ENCODE data around the gene SMIM24. TPM values are rescaled to one million over a fixed set of nuclear protein-coding genes. Genes with fewer than 3 reads are reported as not detected.

SMIM24 gene
- total RNA-seq, 1 donor from 2014 or later: not detected

- no peak for DNase-seq (ENCODE audit: extremely low read depth, low read depth, low spot score)
These were observed 19.6 kb upstream of the SMIM24 start for GRCh38 chr19:3499738-3500428.

GRCh38 chr19:3497757-3498520 is 17.6 kb upstream of the SMIM24 start:
- no peak for DNase-seq (ENCODE audit: extremely low read depth, low read depth, low spot score)

- no peak for DNase-seq (ENCODE audit: extremely low read depth, low read depth, low spot score)
These were observed 16.3 kb upstream of the SMIM24 start for GRCh38 chr19:3496392-3497273.

GRCh38 chr19:3494559-3494958 is 14.2 kb upstream of the SMIM24 start:
- DNase-seq (ENCODE audit: extremely low read depth, low read depth, low spot score): no peak

- no peak for DNase-seq (ENCODE audit: extremely low read depth, low read depth, low spot score)
These were observed 13.7 kb upstream of the SMIM24 start for GRCh38 chr19:3494051-3494450.

GRCh38 chr19:3493651-3494050 is 13.3 kb upstream of the SMIM24 start:
- DNase-seq (ENCODE audit: extremely low read depth, low read depth, low spot score): no peak

GRCh38 chr19:3492919-3493318 is 12.6 kb upstream of the SMIM24 start:
- DNase-seq (ENCODE audit: extremely low read depth, low read depth, low spot score): no peak

- no peak for DNase-seq (ENCODE audit: extremely low read depth, low read depth, low spot score)
These were observed 12.0 kb upstream of the SMIM24 start for GRCh38 chr19:3492131-3492839.

- DNase-seq (ENCODE audit: extremely low read depth, low read depth, low spot score): no peak
These were observed 11.2 kb upstream of the SMIM24 start for GRCh38 chr19:3491396-3492119.

GRCh38 chr19:3483226-3483628 is 2.9 kb upstream of the SMIM24 start, which contains the start of gene SMIM44:
Gene SMIM44, minus strand, starts transcription at chr19:3483441. Its CDS starts 38 bp downstream, at chr19:3483403.
- DNase-seq (ENCODE audit: extremely low read depth, low read depth, low spot score): no peak

GRCh38 chr19:3482507-3483225 is 2.3 kb upstream of the SMIM24 start:
- no peak for DNase-seq (ENCODE audit: extremely low read depth, low read depth, low spot score)

- DNase-seq (ENCODE audit: extremely low read depth, low read depth, low spot score): no peak
These were observed 1.1 kb upstream of the SMIM24 start for GRCh38 chr19:3481241-3482090.

- DNase-seq (ENCODE audit: extremely low read depth, low read depth, low spot score): no peak
These were observed 500 bp downstream of the SMIM24 start for GRCh38 chr19:3479834-3480215.

GRCh38 chr19:3479177-3479833 is 1.0 kb downstream of the SMIM24 start:
- no peak for DNase-seq (ENCODE audit: extremely low read depth, low read depth, low spot score)

GRCh38 chr19:3478409-3479176 is 1.7 kb downstream of the SMIM24 start:
- DNase-seq (ENCODE audit: extremely low read depth, low read depth, low spot score): no peak

GRCh38 chr19:3477951-3478350 is 2.4 kb downstream of the SMIM24 start:
- DNase-seq (ENCODE audit: extremely low read depth, low read depth, low spot score): no peak

GRCh38 chr19:3477506-3477905 is 2.8 kb downstream of the SMIM24 start:
- no peak for DNase-seq (ENCODE audit: extremely low read depth, low read depth, low spot score)

Measured in glomerular endothelial cell (primary cell).